Measurements from ENCODE around the gene RBM38. TPM values are rescaled to one million over a fixed set of nuclear protein-coding genes. Genes with fewer than 3 reads are reported as not detected.

RBM38 gene
- total RNA-seq, 1 donor from 2014 or later = 24.1 TPM

GRCh38 chr20:57404006-57404405 is 12.8 kb downstream of the RBM38 start:
- TF ChIP-seq, protein P1, sequence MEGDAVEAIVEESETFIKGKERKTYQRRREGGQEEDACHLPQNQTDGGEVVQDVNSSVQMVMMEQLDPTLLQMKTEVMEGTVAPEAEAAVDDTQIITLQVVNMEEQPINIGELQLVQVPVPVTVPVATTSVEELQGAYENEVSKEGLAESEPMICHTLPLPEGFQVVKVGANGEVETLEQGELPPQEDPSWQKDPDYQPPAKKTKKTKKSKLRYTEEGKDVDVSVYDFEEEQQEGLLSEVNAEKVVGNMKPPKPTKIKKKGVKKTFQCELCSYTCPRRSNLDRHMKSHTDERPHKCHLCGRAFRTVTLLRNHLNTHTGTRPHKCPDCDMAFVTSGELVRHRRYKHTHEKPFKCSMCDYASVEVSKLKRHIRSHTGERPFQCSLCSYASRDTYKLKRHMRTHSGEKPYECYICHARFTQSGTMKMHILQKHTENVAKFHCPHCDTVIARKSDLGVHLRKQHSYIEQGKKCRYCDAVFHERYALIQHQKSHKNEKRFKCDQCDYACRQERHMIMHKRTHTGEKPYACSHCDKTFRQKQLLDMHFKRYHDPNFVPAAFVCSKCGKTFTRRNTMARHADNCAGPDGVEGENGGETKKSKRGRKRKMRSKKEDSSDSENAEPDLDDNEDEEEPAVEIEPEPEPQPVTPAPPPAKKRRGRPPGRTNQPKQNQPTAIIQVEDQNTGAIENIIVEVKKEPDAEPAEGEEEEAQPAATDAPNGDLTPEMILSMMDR (IDR thresholded peaks at IDR 0.05; ENCODE audit: unreplicated experiment) = no peak
- H3K27me3 Mint-ChIP-seq = no peaks in the 10 kb centered on the region
- H3K9me3 Mint-ChIP-seq (ENCODE audit: low read depth) = no peaks in the 10 kb centered on the region
- no peaks in the 10 kb centered on the region for H3K4me1 Mint-ChIP-seq (ENCODE audit: low read depth)
- DNase-seq (ENCODE audit: low spot score, unreplicated experiment) = no peak
- H3K4me3 Mint-ChIP-seq (ENCODE audit: low read depth) = no peak overlapping the region
- H3K36me3 Mint-ChIP-seq (ENCODE audit: insufficient read depth) = peaks cover 5% of the 10 kb centered on the region
- H3K27ac Mint-ChIP-seq = no peak overlapping the region

DNA sequence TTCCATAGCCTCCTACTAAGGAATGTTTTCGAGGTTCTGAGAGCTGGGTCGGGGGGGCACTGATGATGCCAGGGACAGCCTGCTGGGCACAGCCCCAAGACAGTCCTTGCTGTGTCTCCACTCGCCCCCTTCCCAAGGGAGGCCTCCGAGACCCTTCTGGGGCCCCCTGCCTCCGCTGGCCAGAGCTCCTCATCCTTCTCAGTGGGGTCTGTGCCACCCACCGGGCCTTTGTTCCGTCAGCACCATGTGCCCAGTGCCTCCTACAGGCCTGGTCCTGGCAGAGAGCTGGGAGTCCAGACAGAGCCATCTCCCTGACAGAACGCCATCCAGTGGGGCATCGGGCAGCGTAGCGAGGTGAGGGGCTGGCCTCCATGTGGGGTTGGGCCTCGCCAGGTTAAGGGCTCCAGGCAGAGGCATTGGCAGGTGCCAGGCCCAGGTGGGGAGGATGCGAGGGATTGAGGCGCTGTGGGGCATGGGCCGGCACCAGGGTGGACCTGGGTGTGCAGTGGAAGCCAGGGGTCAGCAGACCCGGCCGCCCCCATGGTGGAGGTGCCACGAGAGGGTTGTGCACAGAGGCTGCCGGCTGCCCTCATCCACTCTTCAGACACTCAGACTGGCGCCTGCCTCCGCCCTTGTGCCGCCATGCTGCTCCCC is 13.3 kb downstream of the RBM38 start:
- H3K27ac Mint-ChIP-seq = no peak overlapping the region
- H3K4me3 Mint-ChIP-seq (ENCODE audit: low read depth) = no peak overlapping the region
- no peak for DNase-seq (ENCODE audit: low spot score, unreplicated experiment)
- no peaks in the 10 kb centered on the region for H3K4me1 Mint-ChIP-seq (ENCODE audit: low read depth)
- H3K36me3 Mint-ChIP-seq (ENCODE audit: insufficient read depth) = peaks cover 3% of the 10 kb centered on the region
- no peaks in the 10 kb centered on the region for H3K9me3 Mint-ChIP-seq (ENCODE audit: low read depth)
- TF ChIP-seq, protein P1 (IDR thresholded peaks at IDR 0.05; ENCODE audit: unreplicated experiment) = no peak
- no peaks in the 10 kb centered on the region for H3K27me3 Mint-ChIP-seq

DNA sequence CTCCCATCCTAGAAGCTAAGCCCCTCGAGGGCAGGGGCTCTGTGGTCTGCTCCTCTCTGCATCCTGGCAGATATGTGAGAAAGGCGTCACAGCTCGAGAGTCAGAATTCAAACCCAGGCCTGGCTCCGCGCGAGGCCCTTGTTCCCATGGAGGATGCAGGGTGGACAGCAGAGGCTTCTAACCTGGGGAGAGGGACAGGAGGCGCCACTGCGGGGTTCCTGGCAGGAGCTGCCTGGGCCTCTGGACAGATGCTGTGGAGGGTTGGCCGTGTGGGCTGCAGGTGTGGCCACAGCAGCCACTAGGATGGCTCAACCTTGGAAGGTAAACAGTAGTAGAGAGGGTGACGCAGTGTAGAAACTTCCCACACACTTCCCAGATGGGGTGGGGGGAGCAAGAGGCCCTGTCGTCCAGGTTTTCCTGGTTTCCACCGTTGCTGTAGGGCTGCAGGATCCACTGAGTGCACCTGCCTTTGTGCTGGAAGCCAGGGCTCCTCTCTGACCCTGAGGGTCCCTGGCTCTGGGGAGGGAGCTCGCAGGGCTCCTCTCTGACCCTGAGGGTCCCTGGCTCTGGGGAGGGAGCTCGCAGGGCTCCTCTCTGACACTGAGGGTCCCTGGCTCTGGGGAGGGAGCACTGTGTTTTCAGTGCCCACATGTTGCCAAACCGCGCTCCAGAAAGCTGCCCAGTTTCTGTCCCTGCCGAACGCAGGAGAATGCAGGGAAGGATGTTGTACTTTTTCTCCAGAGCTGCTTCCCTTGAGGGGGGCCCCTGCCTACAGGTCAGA is 14.2 kb downstream of the RBM38 start:
- Mint-ChIP-seq H3K4me1 (ENCODE audit: low read depth) (peaks cover 4% of the 10 kb centered on the region), H3K4me3 (ENCODE audit: low read depth) (no peak overlapping the region), H3K9me3 (ENCODE audit: low read depth) (no peaks in the 10 kb centered on the region), H3K27ac (no peak overlapping the region), H3K27me3 (no peaks in the 10 kb centered on the region), H3K36me3 (ENCODE audit: insufficient read depth) (peaks cover 3% of the 10 kb centered on the region)
- TF ChIP-seq, protein P1 (IDR thresholded peaks at IDR 0.05; ENCODE audit: unreplicated experiment) = no peak
- no peak for DNase-seq (ENCODE audit: low spot score, unreplicated experiment)

DNA sequence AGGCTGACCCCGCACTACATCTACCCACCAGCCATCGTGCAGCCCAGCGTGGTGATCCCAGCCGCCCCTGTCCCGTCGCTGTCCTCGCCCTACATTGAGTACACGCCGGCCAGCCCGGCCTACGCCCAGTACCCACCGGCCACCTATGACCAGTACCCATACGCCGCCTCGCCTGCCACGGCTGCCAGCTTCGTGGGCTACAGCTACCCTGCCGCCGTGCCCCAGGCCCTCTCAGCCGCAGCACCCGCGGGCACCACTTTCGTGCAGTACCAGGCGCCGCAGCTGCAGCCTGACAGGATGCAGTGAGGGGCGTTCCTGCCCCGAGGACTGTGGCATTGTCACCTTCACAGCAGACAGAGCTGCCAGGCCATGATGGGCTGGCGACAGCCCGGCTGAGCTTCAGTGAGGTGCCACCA is 16.4 kb downstream of the RBM38 start:
- Mint-ChIP-seq H3K27ac (no peak overlapping the region), H3K4me3 (ENCODE audit: low read depth) (no peak overlapping the region), H3K27me3 (no peaks in the 10 kb centered on the region), H3K36me3 (ENCODE audit: insufficient read depth) (peaks cover 1% of the 10 kb centered on the region), H3K9me3 (ENCODE audit: low read depth) (no peaks in the 10 kb centered on the region), H3K4me1 (ENCODE audit: low read depth) (peaks cover 4% of the 10 kb centered on the region)
- TF ChIP-seq, protein P1 (IDR thresholded peaks at IDR 0.05; ENCODE audit: unreplicated experiment) = no peak
- DNase-seq (ENCODE audit: low spot score, unreplicated experiment) = no peak

DNA sequence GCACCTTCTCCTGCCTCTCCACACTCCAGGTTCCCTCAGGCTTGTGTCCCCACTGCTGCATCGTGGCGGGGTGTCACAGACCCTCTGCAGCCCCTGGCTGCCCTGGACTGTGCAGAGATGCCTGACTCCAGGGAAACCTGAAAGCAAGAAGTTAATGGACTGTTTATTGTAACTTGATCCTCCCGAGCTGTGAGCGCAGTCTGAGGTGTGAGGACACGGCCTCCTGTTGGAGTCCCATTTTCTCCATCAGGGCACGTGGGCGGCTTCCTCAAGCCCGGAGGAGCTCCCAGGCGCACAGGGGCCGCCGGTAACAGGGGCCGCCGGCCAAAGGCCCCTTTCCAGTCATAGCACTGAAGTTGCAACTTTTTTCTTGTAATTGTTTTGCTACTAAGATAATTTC is 16.9 kb downstream of the RBM38 start:
- Mint-ChIP-seq H3K27me3 (no peaks in the 10 kb centered on the region), H3K27ac (no peak overlapping the region), H3K36me3 (ENCODE audit: insufficient read depth) (peaks cover 1% of the 10 kb centered on the region), H3K4me1 (ENCODE audit: low read depth) (peaks cover 4% of the 10 kb centered on the region), H3K9me3 (ENCODE audit: low read depth) (no peaks in the 10 kb centered on the region), H3K4me3 (ENCODE audit: low read depth) (no peak overlapping the region)
- TF ChIP-seq, protein P1 (IDR thresholded peaks at IDR 0.05; ENCODE audit: unreplicated experiment) = no peak
- no peak for DNase-seq (ENCODE audit: low spot score, unreplicated experiment)
